ENCODE data around the gene SLC19A1. TPM values are rescaled to one million over a fixed set of nuclear protein-coding genes. Genes with fewer than 3 reads are reported as not detected.
"Not testable (repeated sequence)": the region's sequence is repeated elsewhere in the genome, so short reads cannot be mapped to it uniquely, and the experiment has no call there.

The SLC19A1 gene
- total and polyA plus RNA-seq, 7 donors: 1.4 to 3.8 (median 2.3) TPM

DNA sequence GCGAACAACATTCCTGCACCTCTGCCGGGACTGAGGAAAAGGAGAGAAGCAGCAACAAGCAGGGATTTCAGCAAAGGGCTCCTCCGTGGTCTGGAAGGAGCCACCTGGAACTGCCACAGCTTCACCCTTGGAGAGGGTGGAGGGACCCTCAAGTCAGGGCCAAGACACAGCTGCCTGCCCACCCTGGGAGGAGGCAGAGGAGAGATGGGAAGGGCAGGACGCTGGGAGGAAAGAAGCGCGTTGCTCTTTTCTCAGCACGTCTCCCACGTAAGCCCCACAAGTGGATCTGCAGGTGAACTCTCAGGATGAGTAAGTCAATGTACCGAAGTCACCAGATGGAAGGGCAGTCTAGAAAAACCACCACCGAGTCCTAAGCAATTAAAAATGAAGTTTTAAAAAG lies 39.6 kb downstream of the SLC19A1 start:
- TF ChIP-seq, protein P1, sequence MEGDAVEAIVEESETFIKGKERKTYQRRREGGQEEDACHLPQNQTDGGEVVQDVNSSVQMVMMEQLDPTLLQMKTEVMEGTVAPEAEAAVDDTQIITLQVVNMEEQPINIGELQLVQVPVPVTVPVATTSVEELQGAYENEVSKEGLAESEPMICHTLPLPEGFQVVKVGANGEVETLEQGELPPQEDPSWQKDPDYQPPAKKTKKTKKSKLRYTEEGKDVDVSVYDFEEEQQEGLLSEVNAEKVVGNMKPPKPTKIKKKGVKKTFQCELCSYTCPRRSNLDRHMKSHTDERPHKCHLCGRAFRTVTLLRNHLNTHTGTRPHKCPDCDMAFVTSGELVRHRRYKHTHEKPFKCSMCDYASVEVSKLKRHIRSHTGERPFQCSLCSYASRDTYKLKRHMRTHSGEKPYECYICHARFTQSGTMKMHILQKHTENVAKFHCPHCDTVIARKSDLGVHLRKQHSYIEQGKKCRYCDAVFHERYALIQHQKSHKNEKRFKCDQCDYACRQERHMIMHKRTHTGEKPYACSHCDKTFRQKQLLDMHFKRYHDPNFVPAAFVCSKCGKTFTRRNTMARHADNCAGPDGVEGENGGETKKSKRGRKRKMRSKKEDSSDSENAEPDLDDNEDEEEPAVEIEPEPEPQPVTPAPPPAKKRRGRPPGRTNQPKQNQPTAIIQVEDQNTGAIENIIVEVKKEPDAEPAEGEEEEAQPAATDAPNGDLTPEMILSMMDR (IDR thresholded peaks at IDR 0.05): no peak
- ATAC-seq (no peak), DNase-seq (peak in 1 of 2 donors; percentile 23)
- H3K27me3 ChIP-seq (ENCODE audit: insufficient read depth in 3 of 3, low read length in 2 of 3): no peaks in the 10 kb centered on the region
- no peaks in the 10 kb centered on the region for H3K4me1 ChIP-seq
- H3K27ac ChIP-seq: no peak overlapping the region
- H3K4me3 ChIP-seq: no peak overlapping the region
- H3K36me3 ChIP-seq (ENCODE audit: insufficient read depth in 1 of 2, low read depth in 1 of 2): no peaks in the 10 kb centered on the region
- H3K9me3 ChIP-seq: no peaks in the 10 kb centered on the region
- 80 to 88% (median 83%) methylated on average over 10 of the region's 10 CpGs for WGBS, 3 donors
- intact Hi-C loops (cut with DNase I): no loop called here

DNA sequence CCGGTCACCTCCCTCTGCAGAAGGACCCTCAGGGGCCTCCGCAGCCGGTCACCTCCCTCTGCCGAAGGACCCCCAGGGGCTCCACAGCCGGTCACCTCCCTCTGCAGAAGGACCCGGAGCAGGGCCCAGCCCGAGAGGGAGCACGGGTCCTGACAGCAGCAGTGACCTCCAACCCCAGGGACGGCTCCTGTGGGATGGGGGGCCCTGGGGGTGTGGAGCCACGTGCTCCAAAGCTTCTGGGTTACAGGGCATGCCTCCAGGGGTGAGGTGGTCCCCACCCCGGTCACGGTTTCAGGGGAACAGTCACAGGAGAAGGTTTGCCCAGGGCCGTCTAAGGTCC lies 40.3 kb downstream of the SLC19A1 start:
- Histone ChIP-seq H3K4me1 (no peaks in the 10 kb centered on the region), H3K27me3 (ENCODE audit: insufficient read depth in 3 of 3, low read length in 2 of 3) (peaks cover 0 to 5% (median 2%) of the 10 kb centered on the region in 3 donors), H3K9me3 (no peaks in the 10 kb centered on the region), H3K27ac (no peak overlapping the region), H3K4me3 (no peak overlapping the region), H3K36me3 (ENCODE audit: insufficient read depth in 1 of 2, low read depth in 1 of 2) (no peaks in the 10 kb centered on the region)
- intact Hi-C loops (cut with DNase I): no loop called here
- ATAC-seq: no peak
- DNase-seq: peak; percentile 10 to 37
- 73 to 81% (median 80%) methylated on average over 13 of the region's 13 CpGs for WGBS, 3 donors
- TF ChIP-seq, protein P1 (IDR thresholded peaks at IDR 0.05): no peak

DNA sequence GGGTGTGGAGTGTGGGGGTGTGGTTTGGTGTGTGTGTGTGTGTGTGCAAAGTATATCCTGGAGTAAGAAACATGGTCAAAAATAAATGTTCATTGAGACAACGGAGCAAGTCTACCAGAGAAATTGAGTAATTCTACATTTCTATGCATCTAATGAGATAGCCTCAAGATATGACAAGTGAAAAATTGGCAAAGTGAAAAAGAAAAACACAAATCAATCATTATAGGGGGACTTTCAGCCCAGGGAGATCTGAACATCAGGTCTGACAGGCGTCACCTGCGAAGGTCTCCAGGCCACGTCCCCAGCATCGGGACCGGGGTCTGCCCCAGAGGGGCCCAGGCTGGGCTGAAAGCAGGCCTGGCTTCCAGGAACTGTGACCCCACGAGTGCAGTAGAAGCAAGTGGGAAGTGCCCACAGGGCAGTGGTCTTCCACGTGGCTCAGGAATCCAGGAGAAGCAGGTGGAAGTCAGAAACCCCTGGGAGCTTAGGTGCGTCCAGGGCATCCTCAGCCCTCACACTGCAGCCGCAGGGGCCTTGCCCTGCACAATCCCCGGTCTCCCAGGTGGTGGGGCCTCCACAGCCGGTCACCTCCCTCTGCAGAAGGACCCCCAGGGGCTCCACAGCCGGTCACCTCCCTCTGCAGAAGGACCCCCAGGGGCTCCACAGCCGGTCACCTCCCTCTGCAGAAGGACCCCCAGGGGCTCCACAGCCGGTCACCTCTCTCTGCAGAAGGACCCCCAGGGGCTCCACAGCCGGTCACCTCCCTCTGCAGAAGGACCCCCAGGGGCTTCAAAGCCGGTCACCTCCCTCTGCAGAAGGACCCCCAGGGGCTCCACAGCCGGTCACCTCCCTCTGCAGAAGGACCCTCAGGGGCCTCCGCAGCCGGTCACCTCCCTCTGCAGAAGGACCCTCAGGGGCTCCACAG lies 40.9 kb downstream of the SLC19A1 start:
- H3K27me3 ChIP-seq (ENCODE audit: insufficient read depth in 3 of 3, low read length in 2 of 3); H3K27ac ChIP-seq; H3K4me3 ChIP-seq; H3K36me3 ChIP-seq (ENCODE audit: insufficient read depth in 1 of 2, low read depth in 1 of 2); intact Hi-C loops (cut with DNase I); H3K9me3 ChIP-seq; ATAC-seq; H3K4me1 ChIP-seq: not testable (repeated sequence)
- DNase-seq: peak; percentile 5 to 15
- 79 to 82% (median 80%) methylated on average over 14 to 20 of the region's 20 CpGs for WGBS, 3 donors

DNA sequence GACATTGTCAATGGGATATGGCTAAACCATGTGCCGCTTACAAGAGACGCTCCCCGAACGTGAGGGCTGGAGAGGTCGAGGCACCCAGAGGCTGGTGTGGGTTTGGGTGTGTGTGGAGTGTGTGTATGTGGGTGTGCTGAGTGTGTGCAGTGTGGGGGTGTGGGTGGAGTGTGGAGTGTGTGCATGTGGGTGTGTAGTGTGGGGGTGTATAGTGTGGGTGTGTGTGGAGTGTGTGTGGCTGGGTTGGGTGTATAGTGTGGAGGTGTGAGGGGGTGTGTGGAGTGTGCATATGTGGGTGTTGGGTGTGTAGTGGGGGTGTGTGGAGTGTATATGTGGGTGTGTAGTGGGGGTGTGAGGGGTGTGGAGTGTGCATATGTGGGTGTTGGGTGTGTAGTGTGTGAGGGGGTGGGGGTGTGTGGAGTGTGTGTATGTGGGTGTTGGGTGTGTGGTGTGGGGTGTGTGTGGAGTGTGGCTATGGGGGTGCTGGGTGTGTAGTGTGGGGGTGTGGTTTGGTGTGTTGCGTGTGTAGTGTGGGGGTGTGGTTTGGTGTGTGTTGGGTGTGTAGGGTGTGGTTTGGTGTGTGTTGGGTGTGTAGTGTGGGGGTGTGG lies 42.2 kb downstream of the SLC19A1 start:
- Histone ChIP-seq H3K4me3 (no peak overlapping the region), H3K27me3 (ENCODE audit: insufficient read depth in 3 of 3, low read length in 2 of 3) (peaks cover 0 to 5% (median 2%) of the 10 kb centered on the region in 3 donors), H3K27ac (no peak overlapping the region), H3K4me1 (no peaks in the 10 kb centered on the region), H3K9me3 (no peaks in the 10 kb centered on the region), H3K36me3 (ENCODE audit: insufficient read depth in 1 of 2, low read depth in 1 of 2) (peaks cover 0 to 5% of the 10 kb centered on the region in 2 donors)
- DNase-seq: peak in 1 of 2 donors; percentile 36
- ATAC-seq: peak in 1 of 4 donors; percentile 23
- WGBS, 3 donors: 86 to 88% (median 87%) methylated on average over 6 of the region's 6 CpGs
- intact Hi-C loops (cut with DNase I): no loop called here
- TF ChIP-seq, protein P1 (IDR thresholded peaks at IDR 0.05): no peak

DNA sequence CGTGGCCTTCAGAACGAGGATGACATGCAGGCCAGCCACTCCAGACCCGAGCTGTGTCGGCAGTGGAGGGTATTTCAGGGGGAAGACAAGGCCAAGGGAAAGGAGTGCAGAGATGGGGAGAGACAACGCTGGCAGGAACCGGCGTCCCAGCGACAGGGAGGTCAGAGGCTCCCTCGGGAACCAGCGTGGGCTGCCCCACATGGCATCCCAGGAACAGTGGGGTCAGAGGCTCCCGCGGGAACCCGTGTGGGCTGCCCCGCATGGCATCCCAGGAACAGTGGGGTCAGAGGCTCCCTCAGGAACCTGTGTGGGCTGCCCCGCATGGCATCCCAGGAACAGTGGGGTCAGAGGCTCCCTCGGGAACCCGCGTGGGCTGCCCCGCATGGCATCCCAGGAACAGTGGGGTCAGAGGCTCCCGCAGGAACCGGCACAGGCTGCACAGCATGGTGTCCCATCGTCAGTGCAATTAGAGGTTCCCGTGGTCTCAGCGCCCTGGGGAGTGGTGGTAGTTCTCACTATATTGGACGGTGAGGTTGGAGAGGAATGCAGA lies 43.0 kb downstream of the SLC19A1 start:
- H3K27ac ChIP-seq: no peak overlapping the region
- TF ChIP-seq, protein P1 (IDR thresholded peaks at IDR 0.05): no peak
- H3K4me1 ChIP-seq: no peaks in the 10 kb centered on the region
- DNase-seq (peak; percentile 10 to 22), ATAC-seq (no peak)
- peaks cover 0 to 5% of the 10 kb centered on the region in 2 donors for H3K36me3 ChIP-seq (ENCODE audit: insufficient read depth in 1 of 2, low read depth in 1 of 2)
- intact Hi-C loops (cut with DNase I): no loop called here
- H3K9me3 ChIP-seq: no peaks in the 10 kb centered on the region
- WGBS, 3 donors: 82 to 89% (median 86%) methylated on average over 25 of the region's 25 CpGs
- H3K4me3 ChIP-seq: no peak overlapping the region
- peaks cover 0 to 5% (median 2%) of the 10 kb centered on the region in 3 donors for H3K27me3 ChIP-seq (ENCODE audit: insufficient read depth in 3 of 3, low read length in 2 of 3)
